Measurements from ENCODE around the gene MRPL21.

MRPL21 gene

DNA sequence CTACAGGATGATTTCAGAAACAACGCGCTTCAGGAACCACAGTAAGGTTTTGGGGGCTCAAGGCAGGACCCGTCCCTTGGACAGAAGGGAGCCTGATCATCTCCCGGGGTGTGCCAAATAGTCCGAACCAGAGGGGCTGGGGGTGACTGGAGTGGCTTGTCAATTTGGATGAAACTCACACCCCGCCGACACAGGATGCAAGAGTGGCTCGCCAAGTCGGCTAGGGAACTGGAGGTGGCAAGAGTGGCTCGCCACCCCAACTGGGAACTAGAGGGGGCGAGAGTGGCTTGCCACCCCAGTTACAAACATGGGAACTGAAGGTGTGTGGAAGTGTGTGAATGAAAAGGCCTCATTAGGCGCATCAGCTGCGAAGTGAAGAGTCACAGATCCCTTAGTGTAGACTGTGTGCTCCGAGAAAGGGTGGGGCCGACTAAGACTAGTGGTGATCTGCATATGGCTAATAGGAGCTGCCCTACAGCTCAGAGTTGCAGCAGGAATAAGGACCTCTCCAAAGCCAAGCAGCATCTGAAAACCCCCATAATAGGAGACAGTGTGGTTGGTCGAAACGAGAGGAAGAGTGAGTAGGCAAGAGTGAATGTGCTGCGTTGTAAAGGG lies 35.3 kb downstream of the MRPL21 start:
- TF ChIP-seq, protein P1, sequence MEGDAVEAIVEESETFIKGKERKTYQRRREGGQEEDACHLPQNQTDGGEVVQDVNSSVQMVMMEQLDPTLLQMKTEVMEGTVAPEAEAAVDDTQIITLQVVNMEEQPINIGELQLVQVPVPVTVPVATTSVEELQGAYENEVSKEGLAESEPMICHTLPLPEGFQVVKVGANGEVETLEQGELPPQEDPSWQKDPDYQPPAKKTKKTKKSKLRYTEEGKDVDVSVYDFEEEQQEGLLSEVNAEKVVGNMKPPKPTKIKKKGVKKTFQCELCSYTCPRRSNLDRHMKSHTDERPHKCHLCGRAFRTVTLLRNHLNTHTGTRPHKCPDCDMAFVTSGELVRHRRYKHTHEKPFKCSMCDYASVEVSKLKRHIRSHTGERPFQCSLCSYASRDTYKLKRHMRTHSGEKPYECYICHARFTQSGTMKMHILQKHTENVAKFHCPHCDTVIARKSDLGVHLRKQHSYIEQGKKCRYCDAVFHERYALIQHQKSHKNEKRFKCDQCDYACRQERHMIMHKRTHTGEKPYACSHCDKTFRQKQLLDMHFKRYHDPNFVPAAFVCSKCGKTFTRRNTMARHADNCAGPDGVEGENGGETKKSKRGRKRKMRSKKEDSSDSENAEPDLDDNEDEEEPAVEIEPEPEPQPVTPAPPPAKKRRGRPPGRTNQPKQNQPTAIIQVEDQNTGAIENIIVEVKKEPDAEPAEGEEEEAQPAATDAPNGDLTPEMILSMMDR (IDR thresholded peaks at IDR 0.05; ENCODE audit: control insufficient read depth, extremely low read depth, insufficient read depth), result no peak
- no peak for DNase-seq (ENCODE audit: low read depth)
- H3K4me3 ChIP-seq (ENCODE audit: low read depth, low read length), result no peak overlapping the region

DNA sequence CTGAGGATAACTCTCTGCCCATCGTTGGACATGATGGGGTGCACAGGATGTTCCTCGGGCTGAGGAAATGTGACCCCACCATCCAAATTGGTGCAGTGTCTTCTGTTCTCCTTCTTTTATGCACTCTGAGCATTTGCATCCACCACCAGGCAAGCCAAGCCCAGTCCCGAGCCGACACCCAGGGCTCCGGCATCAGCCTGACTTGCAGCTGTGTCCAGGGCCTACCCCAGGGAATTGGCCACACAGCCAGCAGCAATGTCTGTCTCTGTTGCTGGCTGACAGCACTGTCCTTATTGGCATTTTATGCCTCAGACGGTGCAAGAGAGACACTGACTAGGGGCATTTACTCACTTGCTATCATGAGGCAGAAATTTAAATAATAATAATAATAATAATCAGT lies 36.6 kb downstream of the MRPL21 start:
- TF ChIP-seq, protein P1 (IDR thresholded peaks at IDR 0.05; ENCODE audit: control insufficient read depth, extremely low read depth, insufficient read depth), result no peak
- DNase-seq (ENCODE audit: low read depth), result no peak
- H3K4me3 ChIP-seq (ENCODE audit: low read depth, low read length), result no peak overlapping the region

DNA sequence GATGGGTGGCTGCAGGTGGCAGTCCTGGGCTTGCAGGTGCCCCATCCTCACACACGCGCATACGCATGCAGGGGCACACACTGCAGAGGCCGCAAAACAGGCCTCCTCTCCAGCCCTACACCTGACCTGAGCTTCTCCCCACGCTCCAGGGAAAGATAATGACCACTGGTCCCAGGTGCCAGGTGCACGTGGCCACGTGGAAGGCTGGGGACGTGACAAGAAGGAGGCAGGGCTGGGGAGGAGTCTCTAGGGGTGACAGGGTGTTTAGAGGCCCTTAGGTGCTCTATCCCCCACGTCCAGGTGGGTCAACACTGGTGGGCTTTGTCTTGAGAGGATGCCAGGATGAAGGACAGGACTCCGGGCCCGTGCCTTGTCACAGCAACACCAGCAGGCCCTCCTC lies 38.4 kb downstream of the MRPL21 start:
- no peak overlapping the region for H3K4me3 ChIP-seq (ENCODE audit: low read depth, low read length)
- no peak for DNase-seq (ENCODE audit: low read depth)
- TF ChIP-seq, protein P1 (IDR thresholded peaks at IDR 0.05; ENCODE audit: control insufficient read depth, extremely low read depth, insufficient read depth), result no peak

DNA sequence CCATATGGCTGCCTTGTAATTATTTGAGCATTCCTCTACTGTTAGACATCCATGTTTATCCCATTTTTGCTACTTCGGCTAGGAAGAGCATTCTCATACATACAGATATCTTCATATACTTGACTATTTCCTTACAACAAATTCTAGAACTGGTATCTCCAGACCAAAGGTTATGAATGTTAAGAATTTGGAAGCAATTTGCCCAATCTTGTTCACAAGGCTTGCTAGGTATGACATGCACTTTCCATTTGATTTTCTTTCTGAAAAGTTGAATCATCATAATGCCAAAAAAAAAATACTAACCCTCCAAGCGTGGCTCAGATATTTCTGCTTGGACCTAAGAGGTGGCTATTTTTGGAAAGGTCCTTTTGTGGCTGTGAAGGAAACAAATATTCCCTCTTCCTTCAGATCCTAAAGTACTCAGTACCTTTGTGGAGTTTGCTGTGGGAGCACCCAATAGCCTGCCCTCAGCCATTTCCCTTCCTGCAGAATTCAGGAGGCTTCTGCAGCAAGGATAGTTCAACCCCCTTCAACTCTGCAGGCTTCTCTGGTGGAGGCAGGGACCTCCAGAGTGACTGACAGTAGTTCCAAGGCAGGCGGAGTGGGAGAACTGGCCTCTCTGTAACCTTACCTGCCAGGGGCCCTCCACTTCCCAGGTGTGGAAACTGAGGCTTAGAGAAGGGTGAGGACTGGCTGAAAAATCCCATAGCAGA lies 39.9 kb downstream of the MRPL21 start:
- TF ChIP-seq, protein P1 (IDR thresholded peaks at IDR 0.05; ENCODE audit: control insufficient read depth, extremely low read depth, insufficient read depth), result no peak
- no peak overlapping the region for H3K4me3 ChIP-seq (ENCODE audit: low read depth, low read length)
- DNase-seq (ENCODE audit: low read depth), result no peak

DNA sequence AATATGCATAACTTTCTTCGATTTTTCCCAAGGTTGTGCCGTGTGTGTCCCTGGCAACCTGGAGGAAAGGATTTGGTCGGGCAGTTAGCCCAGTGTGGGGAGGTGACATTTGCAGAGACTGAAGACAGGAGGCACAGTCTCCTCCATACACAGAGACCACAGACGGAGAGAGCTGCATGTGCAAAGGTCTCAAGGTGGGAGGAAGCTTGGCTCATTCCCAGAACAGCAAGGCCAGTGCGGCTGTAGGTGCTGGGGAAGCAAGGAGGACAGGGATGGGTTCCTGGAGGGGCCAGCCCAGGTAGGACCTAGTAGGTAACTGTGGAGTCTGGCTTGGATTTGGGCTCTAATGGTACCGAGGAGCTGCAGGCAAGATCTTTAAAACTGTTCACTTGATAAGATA lies 41.2 kb downstream of the MRPL21 start:
- no peak overlapping the region for H3K4me3 ChIP-seq (ENCODE audit: low read depth, low read length)
- TF ChIP-seq, protein P1 (IDR thresholded peaks at IDR 0.05; ENCODE audit: control insufficient read depth, extremely low read depth, insufficient read depth), result no peak
- no peak for DNase-seq (ENCODE audit: low read depth)

DNA sequence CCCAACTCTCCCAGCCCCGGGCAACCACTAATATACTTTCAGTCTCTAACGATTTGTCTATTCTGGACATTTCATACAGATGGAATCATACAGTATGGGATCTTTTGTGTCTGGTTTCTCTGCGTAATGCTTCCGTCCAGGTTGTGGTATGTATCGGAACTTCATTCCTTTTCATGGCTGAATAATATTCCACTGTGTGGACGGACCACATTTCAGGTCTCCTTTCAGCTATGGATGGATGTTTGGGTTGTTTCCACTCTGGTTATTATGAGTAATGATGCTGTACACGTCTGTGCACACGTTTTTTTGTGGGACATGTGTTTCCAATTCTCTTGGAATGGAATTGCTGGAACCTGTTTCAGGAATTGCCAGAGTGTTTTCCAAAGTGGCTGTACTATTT lies 44.5 kb downstream of the MRPL21 start:
- TF ChIP-seq, protein P1 (IDR thresholded peaks at IDR 0.05; ENCODE audit: control insufficient read depth, extremely low read depth, insufficient read depth), result no peak
- DNase-seq (ENCODE audit: low read depth), result no peak
- H3K4me3 ChIP-seq (ENCODE audit: low read depth, low read length), result no peak overlapping the region
